Astrocyte (in vitro differentiated cells and primary cell): Measurements from ENCODE around the gene DRC7.

ENCODE experiments used
- EZH2 ChIP-seq: IDR thresholded peaks from 2 replicates; pipeline ENCODE4 v1.6.1; 2012; ENCODE audit warnings: mild to moderate bottlenecking, low read length, inconsistent platforms; ENCODE audit not compliant: insufficient read depth
- TF ChIP-seq, protein P1 (sequence below): IDR thresholded peaks from 2 replicates; pipeline ENCODE4 v1.5.1; 2011; ENCODE audit warnings: low read depth, mild to moderate bottlenecking, inconsistent platforms, low read length, moderate library complexity; ENCODE audit not compliant: insufficient read depth

DNA sequence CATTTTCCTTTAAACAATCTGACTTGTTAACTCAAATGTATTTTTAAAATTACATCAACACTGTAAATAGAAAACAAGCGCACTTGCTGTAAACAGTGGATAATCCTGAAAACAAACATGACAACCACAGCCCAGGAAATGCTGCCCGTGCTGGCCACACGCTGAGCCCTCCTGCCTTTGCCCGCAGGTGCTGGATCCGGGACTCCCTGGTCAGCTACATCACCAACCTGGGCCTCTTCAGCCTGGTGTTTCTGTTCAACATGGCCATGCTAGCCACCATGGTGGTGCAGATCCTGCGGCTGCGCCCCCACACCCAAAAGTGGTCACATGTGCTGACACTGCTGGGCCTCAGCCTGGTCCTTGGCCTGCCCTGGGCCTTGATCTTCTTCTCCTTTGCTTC lies 33.1 kb upstream of the DRC7 start:
- TF ChIP-seq, protein P1, sequence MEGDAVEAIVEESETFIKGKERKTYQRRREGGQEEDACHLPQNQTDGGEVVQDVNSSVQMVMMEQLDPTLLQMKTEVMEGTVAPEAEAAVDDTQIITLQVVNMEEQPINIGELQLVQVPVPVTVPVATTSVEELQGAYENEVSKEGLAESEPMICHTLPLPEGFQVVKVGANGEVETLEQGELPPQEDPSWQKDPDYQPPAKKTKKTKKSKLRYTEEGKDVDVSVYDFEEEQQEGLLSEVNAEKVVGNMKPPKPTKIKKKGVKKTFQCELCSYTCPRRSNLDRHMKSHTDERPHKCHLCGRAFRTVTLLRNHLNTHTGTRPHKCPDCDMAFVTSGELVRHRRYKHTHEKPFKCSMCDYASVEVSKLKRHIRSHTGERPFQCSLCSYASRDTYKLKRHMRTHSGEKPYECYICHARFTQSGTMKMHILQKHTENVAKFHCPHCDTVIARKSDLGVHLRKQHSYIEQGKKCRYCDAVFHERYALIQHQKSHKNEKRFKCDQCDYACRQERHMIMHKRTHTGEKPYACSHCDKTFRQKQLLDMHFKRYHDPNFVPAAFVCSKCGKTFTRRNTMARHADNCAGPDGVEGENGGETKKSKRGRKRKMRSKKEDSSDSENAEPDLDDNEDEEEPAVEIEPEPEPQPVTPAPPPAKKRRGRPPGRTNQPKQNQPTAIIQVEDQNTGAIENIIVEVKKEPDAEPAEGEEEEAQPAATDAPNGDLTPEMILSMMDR, result no peak
- no peak for TF ChIP-seq EZH2
